GM12878 (cell line): ENCODE measurements around the gene SEC61A1.

Source experiments
- ATF7 ChIP-seq: fragments of 450-650 bp; IDR thresholded peaks from 2 replicates; pipeline ENCODE4 v1.6.1; 2016; ENCODE audit warnings: low read depth, mild to moderate bottlenecking
- MEF2A ChIP-seq: IDR thresholded peaks from 2 replicates; pipeline ENCODE4 v1.6.1; 2011; ENCODE audit warnings: low read depth, mild to moderate bottlenecking, low read length, moderate library complexity; ENCODE audit not compliant: insufficient read depth
- NFYB ChIP-seq: IDR thresholded peaks from 2 replicates; pipeline ENCODE4 v1.6.1; 2011; ENCODE audit warnings: low read depth, mild to moderate bottlenecking, low read length, improper control_type of control experiment, moderate library complexity; ENCODE audit not compliant: insufficient read depth
- POLR2AphosphoS5 ChIP-seq: IDR thresholded peaks from 2 replicates; pipeline ENCODE4 v1.6.1; 2011; ENCODE audit warnings: mild to moderate bottlenecking, low read length, inconsistent platforms
- STAT1 ChIP-seq: fragments of 450-650 bp; conservative IDR thresholded peaks from 2 replicates; pipeline ENCODE4 v1.6.1; 2014; ENCODE audit warnings: antibody characterized with exemption, mild to moderate bottlenecking
- TF ChIP-seq, protein P1 (sequence below): fragments of 450-650 bp; IDR thresholded peaks from 2 replicates; pipeline ENCODE4 v1.6.1; 2017; ENCODE audit warnings: mild to moderate bottlenecking
- TF ChIP-seq, protein P2 (sequence below), 3 experiments: IDR thresholded peaks in 2 of 3; conservative IDR thresholded peaks in 1 of 3; 2 replicates each; pipeline ENCODE4 v1.5.1; 2011; ENCODE audit warnings: low read depth in 3 of 3, low read length in 3 of 3, mild to moderate bottlenecking in 3 of 3, control low read depth in 2 of 3, moderate library complexity in 2 of 3, inconsistent platforms in 1 of 3, mixed read lengths in 1 of 3; ENCODE audit not compliant: control insufficient read depth in 2 of 3, insufficient read depth in 1 of 3; ENCODE audit errors: extremely low read depth in 1 of 3

DNA sequence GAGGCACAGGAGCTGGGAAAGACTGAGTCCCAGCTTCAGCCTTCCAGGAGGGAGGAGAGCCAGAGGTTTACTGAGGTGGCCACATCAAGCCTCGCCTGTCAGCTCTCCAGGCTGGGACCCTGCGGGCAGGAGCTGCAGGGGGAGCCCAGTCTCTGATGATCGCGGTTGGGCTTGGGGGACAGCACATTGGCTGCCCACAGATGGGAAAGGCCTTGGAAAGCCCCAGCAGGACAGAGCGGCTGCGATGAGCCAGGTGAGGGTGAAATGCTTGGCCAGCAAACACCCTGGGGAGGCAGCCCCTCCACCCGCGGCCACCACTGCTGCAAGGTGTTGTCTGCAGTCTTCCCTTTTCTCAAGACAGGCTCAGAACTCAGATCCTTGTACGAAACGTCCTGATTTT, 31.2 kb downstream of the SEC61A1 start:
- no peak for TF ChIP-seq POLR2AphosphoS5
- no peak for TF ChIP-seq ATF7
- TF ChIP-seq NFYB = no peak
- TF ChIP-seq, protein P1, sequence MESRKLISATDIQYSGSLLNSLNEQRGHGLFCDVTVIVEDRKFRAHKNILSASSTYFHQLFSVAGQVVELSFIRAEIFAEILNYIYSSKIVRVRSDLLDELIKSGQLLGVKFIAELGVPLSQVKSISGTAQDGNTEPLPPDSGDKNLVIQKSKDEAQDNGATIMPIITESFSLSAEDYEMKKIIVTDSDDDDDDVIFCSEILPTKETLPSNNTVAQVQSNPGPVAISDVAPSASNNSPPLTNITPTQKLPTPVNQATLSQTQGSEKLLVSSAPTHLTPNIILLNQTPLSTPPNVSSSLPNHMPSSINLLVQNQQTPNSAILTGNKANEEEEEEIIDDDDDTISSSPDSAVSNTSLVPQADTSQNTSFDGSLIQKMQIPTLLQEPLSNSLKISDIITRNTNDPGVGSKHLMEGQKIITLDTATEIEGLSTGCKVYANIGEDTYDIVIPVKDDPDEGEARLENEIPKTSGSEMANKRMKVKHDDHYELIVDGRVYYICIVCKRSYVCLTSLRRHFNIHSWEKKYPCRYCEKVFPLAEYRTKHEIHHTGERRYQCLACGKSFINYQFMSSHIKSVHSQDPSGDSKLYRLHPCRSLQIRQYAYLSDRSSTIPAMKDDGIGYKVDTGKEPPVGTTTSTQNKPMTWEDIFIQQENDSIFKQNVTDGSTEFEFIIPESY = no peak
- TF ChIP-seq, protein P2, sequence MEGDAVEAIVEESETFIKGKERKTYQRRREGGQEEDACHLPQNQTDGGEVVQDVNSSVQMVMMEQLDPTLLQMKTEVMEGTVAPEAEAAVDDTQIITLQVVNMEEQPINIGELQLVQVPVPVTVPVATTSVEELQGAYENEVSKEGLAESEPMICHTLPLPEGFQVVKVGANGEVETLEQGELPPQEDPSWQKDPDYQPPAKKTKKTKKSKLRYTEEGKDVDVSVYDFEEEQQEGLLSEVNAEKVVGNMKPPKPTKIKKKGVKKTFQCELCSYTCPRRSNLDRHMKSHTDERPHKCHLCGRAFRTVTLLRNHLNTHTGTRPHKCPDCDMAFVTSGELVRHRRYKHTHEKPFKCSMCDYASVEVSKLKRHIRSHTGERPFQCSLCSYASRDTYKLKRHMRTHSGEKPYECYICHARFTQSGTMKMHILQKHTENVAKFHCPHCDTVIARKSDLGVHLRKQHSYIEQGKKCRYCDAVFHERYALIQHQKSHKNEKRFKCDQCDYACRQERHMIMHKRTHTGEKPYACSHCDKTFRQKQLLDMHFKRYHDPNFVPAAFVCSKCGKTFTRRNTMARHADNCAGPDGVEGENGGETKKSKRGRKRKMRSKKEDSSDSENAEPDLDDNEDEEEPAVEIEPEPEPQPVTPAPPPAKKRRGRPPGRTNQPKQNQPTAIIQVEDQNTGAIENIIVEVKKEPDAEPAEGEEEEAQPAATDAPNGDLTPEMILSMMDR (IDR thresholded peaks at IDR 0.05 in 2 of 3, conservative IDR thresholded peaks at IDR 0.05 in 1 of 3; ENCODE audit: control insufficient read depth in 2 of 3, extremely low read depth in 1 of 3, insufficient read depth in 1 of 3, low read depth in 3 of 3, low read length in 3 of 3) = no peak
- no peak for TF ChIP-seq STAT1
- no peak for TF ChIP-seq MEF2A
